Keratinocyte (primary cell): ENCODE data around the gene LRIG1. TPM values are rescaled to one million over a fixed set of nuclear protein-coding genes. Genes with fewer than 3 reads are reported as not detected.

Source experiments
- DNase-seq: peaks from one replicate; pipeline ENCODE4 v3.0.0-alpha.2; 2011; ENCODE audit warnings: low read depth, missing footprints, low spot score
- FAIRE-seq: peaks from 2 replicates; lab custom pipeline; 2011; peaks lifted over from hg19 to GRCh38; lab: Jason Lieb, UNC
- H2AFZ ChIP-seq: 2 replicates; pipeline ENCODE4 v1.6.0; 2012; ENCODE audit warnings: low read length, control low read depth, inconsistent platforms; ENCODE audit not compliant: control insufficient read depth
- H3K27ac ChIP-seq: 2 replicates; pipeline ENCODE4 v1.5.1; 2011; ENCODE audit warnings: low read length; ENCODE audit not compliant: control insufficient read depth, insufficient read depth
- H3K27me3 ChIP-seq: 3 replicates; pipeline ENCODE4 v1.6.0; 2011; ENCODE audit warnings: low read length; ENCODE audit not compliant: control insufficient read depth, insufficient read depth; ENCODE audit errors: extremely low read depth
- H3K36me3 ChIP-seq, 2 experiments: 2 replicates in 1 of 2; 3 replicates in 1 of 2; pipeline ENCODE4 v1.5.1; 2011; ENCODE audit warnings: low read length in 2 of 2, mild to moderate bottlenecking in 1 of 2; ENCODE audit not compliant: control insufficient read depth in 2 of 2, insufficient read depth in 2 of 2; ENCODE audit errors: extremely low read depth in 1 of 2
- H3K4me1 ChIP-seq: 3 replicates; pipeline ENCODE4 v1.5.1; 2011; ENCODE audit warnings: low read length; ENCODE audit not compliant: control insufficient read depth, insufficient read depth; ENCODE audit errors: extremely low read depth
- H3K4me2 ChIP-seq: 3 replicates; pipeline ENCODE4 v1.6.0; 2011; ENCODE audit warnings: low read depth, low read length; ENCODE audit not compliant: control insufficient read depth, insufficient read depth; ENCODE audit errors: extremely low read depth
- H3K4me3 ChIP-seq, 3 experiments: fragments of 200-600 bp in 1 of 3; sonication (generic) in 1 of 3; 2 replicates in 2 of 3; 3 replicates in 1 of 3; pipeline ENCODE4 v1.5.1; 2011 to 2016; ENCODE audit warnings: low read length in 3 of 3, mild to moderate bottlenecking in 3 of 3, control low read depth in 2 of 3, inconsistent platforms in 1 of 3, low read depth in 1 of 3, mixed read lengths in 1 of 3, mixed run types in 1 of 3, moderate library complexity in 1 of 3; ENCODE audit not compliant: control insufficient read depth in 2 of 3, insufficient read depth in 2 of 3; ENCODE audit errors: extremely low read depth in 1 of 3
- H3K79me2 ChIP-seq: 2 replicates; pipeline ENCODE4 v1.6.0; 2012; ENCODE audit warnings: low read length; ENCODE audit not compliant: control insufficient read depth, insufficient read depth
- H3K9ac ChIP-seq: 3 replicates; pipeline ENCODE4 v1.6.0; 2011; ENCODE audit warnings: low read length; ENCODE audit not compliant: control insufficient read depth, insufficient read depth; ENCODE audit errors: extremely low read depth
- H3K9me1 ChIP-seq: 3 replicates; pipeline ENCODE4 v1.6.0; 2011; ENCODE audit warnings: low read length; ENCODE audit not compliant: control insufficient read depth, insufficient read depth; ENCODE audit errors: extremely low read depth
- H3K9me3 ChIP-seq: 2 replicates; pipeline ENCODE4 v1.5.1; 2012; ENCODE audit warnings: low read depth, low read length; ENCODE audit not compliant: control insufficient read depth
- H4K20me1 ChIP-seq: 3 replicates; pipeline ENCODE4 v1.6.0; 2011; ENCODE audit warnings: low read length; ENCODE audit not compliant: control insufficient read depth, insufficient read depth; ENCODE audit errors: extremely low read depth
- EZH2 ChIP-seq: IDR thresholded peaks from one replicate; pipeline ENCODE4 v1.6.1; 2012; ENCODE audit warnings: inconsistent platforms, mild to moderate bottlenecking, low read length, moderate library complexity
- dilution Hi-C: fragments of 300-500 bp; cut with MboI; formaldehyde crosslinking; loops from one replicate; pipeline ENCODE4 v1.7.0; 2020; ENCODE audit warnings: low sequenced_read_pairs; ENCODE audit not compliant: extremely low pct_ligation_motif_present
- polyA plus RNA-seq, 5 experiments: library from polyadenylated mRNA; depleted of rRNA in 3 of 5; stranded (reverse) in 3 of 5; stranded (forward) in 1 of 5; unstranded in 1 of 5; fragments of >200 nt; gene quantifications; 1 replicate in 1 of 5; 2 replicates in 3 of 5; 3 replicates in 1 of 5; pipeline versions ENCODE4 v1.2.1 to v1.2.3, GENCODE V29; 2011 to 2012; ENCODE audit warnings: missing spikeins in 2 of 5, low read depth in 1 of 5, low replicate concordance in 1 of 5
- TF ChIP-seq, protein P1 (sequence below), 3 experiments: IDR thresholded peaks in 1 of 3; conservative IDR thresholded peaks in 1 of 3; optimal IDR thresholded peaks in 1 of 3; 2 replicates in 2 of 3; 3 replicates in 1 of 3; pipeline versions ENCODE3 to v1.5.1; 2011; ENCODE audit warnings: low read length in 3 of 3, mild to moderate bottlenecking in 3 of 3, moderate library complexity in 2 of 3, control low read depth in 1 of 3, inconsistent platforms in 1 of 3; ENCODE audit not compliant: insufficient read depth in 2 of 3; ENCODE audit errors: extremely low read depth in 1 of 3

Gene LRIG1
- polyA plus RNA-seq, 1 donor (not counting 4 experiments of a cell fraction or from before 2014, with no cell fraction given) = 17.2 TPM

GRCh38 chr3:66362541-66362941 is 138.3 kb downstream of the LRIG1 start:
- H3K27ac ChIP-seq = no peak overlapping the region
- FAIRE-seq (no peak), DNase-seq (no peak)

GRCh38 chr3:66361356-66361755 is 139.5 kb downstream of the LRIG1 start:
- DNase-seq = no peak
- Histone ChIP-seq H3K27ac (no peak overlapping the region), H3K27me3 (no peaks in the 10 kb centered on the region), H3K4me1 (no peaks in the 10 kb centered on the region), H3K9me1 (no peaks in the 10 kb centered on the region), H3K36me3 (no peaks in the 10 kb centered on the region), H4K20me1 (no peaks in the 10 kb centered on the region), H3K9me3 (no peaks in the 10 kb centered on the region), H3K4me3 (no peak overlapping the region), H3K9ac (no peak overlapping the region), H3K79me2 (no peaks in the 10 kb centered on the region), H2AFZ (no peak overlapping the region), H3K4me2 (no peak overlapping the region)
- dilution Hi-C loops = no loop called here
- FAIRE-seq = no peak
- TF ChIP-seq, protein P1, sequence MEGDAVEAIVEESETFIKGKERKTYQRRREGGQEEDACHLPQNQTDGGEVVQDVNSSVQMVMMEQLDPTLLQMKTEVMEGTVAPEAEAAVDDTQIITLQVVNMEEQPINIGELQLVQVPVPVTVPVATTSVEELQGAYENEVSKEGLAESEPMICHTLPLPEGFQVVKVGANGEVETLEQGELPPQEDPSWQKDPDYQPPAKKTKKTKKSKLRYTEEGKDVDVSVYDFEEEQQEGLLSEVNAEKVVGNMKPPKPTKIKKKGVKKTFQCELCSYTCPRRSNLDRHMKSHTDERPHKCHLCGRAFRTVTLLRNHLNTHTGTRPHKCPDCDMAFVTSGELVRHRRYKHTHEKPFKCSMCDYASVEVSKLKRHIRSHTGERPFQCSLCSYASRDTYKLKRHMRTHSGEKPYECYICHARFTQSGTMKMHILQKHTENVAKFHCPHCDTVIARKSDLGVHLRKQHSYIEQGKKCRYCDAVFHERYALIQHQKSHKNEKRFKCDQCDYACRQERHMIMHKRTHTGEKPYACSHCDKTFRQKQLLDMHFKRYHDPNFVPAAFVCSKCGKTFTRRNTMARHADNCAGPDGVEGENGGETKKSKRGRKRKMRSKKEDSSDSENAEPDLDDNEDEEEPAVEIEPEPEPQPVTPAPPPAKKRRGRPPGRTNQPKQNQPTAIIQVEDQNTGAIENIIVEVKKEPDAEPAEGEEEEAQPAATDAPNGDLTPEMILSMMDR (optimal IDR thresholded peaks at IDR 0.05 in 1 of 3, IDR thresholded peaks at IDR 0.05 in 1 of 3, conservative IDR thresholded peaks at IDR 0.05 in 1 of 3; ENCODE audit: extremely low read depth in 1 of 3, insufficient read depth in 2 of 3, low read length in 3 of 3) = no peak
- no peak for TF ChIP-seq EZH2

More at GRCh38 chr3:66362541-66362941, 138.3 kb downstream of the LRIG1 start:
- Histone ChIP-seq H2AFZ (no peak overlapping the region), H3K4me3 (no peak overlapping the region), H3K4me2 (no peak overlapping the region), H3K9me3 (no peaks in the 10 kb centered on the region), H4K20me1 (no peaks in the 10 kb centered on the region), H3K27me3 (no peaks in the 10 kb centered on the region), H3K4me1 (no peaks in the 10 kb centered on the region), H3K79me2 (no peaks in the 10 kb centered on the region), H3K9me1 (no peaks in the 10 kb centered on the region), H3K9ac (no peak overlapping the region), H3K36me3 (no peaks in the 10 kb centered on the region)
- TF ChIP-seq EZH2 = no peak
- TF ChIP-seq, protein P1 (optimal IDR thresholded peaks at IDR 0.05 in 1 of 3, IDR thresholded peaks at IDR 0.05 in 1 of 3, conservative IDR thresholded peaks at IDR 0.05 in 1 of 3; ENCODE audit: extremely low read depth in 1 of 3, insufficient read depth in 2 of 3, low read length in 3 of 3) = no peak
- dilution Hi-C loops = no loop called here
